B cell (primary cell): Measurements from ENCODE around the gene TSC22D2. TPM values are rescaled to one million over a fixed set of nuclear protein-coding genes. Genes with fewer than 3 reads are reported as not detected.

Source experiments
- ATAC-seq: fragments of 200-7000 bp; cut with Tn5 transposase; one replicate; pipeline ENCODE4 v1.10.0; 2021; ENCODE audit warnings: low read depth, mild to moderate bottlenecking, moderate number of reproducible peaks, moderate library complexity
- CTCF ChIA-PET: fragments of 350-600 bp; sonication (Branson Sonifier 250); formaldehyde crosslinking; loops from one replicate; lab custom pipeline; 2021; ENCODE audit warnings: antibody characterized with exemption, inconsistent platforms; lab: Charles Lee
- POLR2A ChIA-PET: fragments of 350-600 bp; sonication (Branson Sonifier 250); formaldehyde crosslinking; loops from one replicate; lab custom pipeline; 2021; ENCODE audit warnings: antibody characterized with exemption; lab: Charles Lee
- DNase-seq: peaks from one replicate; pipeline ENCODE4 v3.0.0; 2013
- H2AFZ ChIP-seq: 2 replicates; pipeline ENCODE4 v1.6.1; 2012; ENCODE audit warnings: mild to moderate bottlenecking, low read depth, low read length; ENCODE audit not compliant: insufficient read depth, poor library complexity, severe bottlenecking
- H3K27ac ChIP-seq, 2 donors: 1 replicate in 1 of 2; 2 replicates in 1 of 2; pipeline ENCODE4 v1.5.1; 2012 to 2013; ENCODE audit warnings: low read length in 2 of 2, mild to moderate bottlenecking in 2 of 2, moderate library complexity in 1 of 2
- H3K27me3 ChIP-seq, 4 experiments: fragments of 200-600 bp in 1 of 4; sonication (generic) in 1 of 4; replicated peaks in 1 of 4; 1 replicate in 2 of 4; 2 replicates in 2 of 4; pipeline versions ENCODE4 v1.6.1 to v1.7.0; 2013 to 2016; ENCODE audit warnings: low read length in 3 of 4, mild to moderate bottlenecking in 2 of 4, mixed read lengths in 1 of 4, moderate library complexity in 1 of 4; ENCODE audit not compliant: insufficient read depth in 4 of 4, control insufficient read depth in 3 of 4; ENCODE audit errors: control extremely low read depth in 1 of 4
- H3K36me3 ChIP-seq, 2 experiments: replicated peaks in 1 of 2; 1 replicate in 1 of 2; 2 replicates in 1 of 2; pipeline versions ENCODE4 v1.6.1 to v1.7.1; 2013; ENCODE audit warnings: low read length in 1 of 2; ENCODE audit not compliant: insufficient read depth in 2 of 2, control insufficient read depth in 1 of 2; ENCODE audit errors: control extremely low read depth in 1 of 2, extremely low read depth in 1 of 2
- H3K4me1 ChIP-seq, 2 donors: fragments of 200-600 bp in 1 of 2; sonication (generic) in 1 of 2; 1 replicate in 1 of 2; 2 replicates in 1 of 2; pipeline versions ENCODE4 v1.5.1 to v1.6.1; 2013 to 2017; ENCODE audit warnings: low read length in 2 of 2; ENCODE audit not compliant: control insufficient read depth in 2 of 2, insufficient read depth in 2 of 2
- H3K4me2 ChIP-seq: replicated peaks from 2 replicates; pipeline ENCODE3; 2012; ENCODE audit warnings: mild to moderate bottlenecking, low read depth, low read length; ENCODE audit not compliant: poor library complexity, severe bottlenecking
- H3K4me3 ChIP-seq, 5 experiments: fragments of 200-600 bp in 1 of 5; sonication (generic) in 1 of 5; 1 replicate in 3 of 5; 2 replicates in 2 of 5; pipeline versions ENCODE4 v1.5.1 to v1.7.0; 2011 to 2016; ENCODE audit warnings: low read length in 4 of 5, mild to moderate bottlenecking in 4 of 5, low read depth in 2 of 5, control low read depth in 1 of 5, moderate library complexity in 1 of 5; ENCODE audit not compliant: insufficient read depth in 1 of 5; ENCODE audit errors: control extremely low read depth in 1 of 5, extremely low read depth in 1 of 5
- H3K79me2 ChIP-seq: fragments of 200-600 bp; sonication (generic); one replicate; pipeline ENCODE4 v1.6.0; 2016; ENCODE audit warnings: low read length; ENCODE audit not compliant: control insufficient read depth, insufficient read depth
- H3K9ac ChIP-seq: fragments of 200-600 bp; sonication (generic); 2 replicates; pipeline ENCODE4 v1.6.1; 2017; ENCODE audit warnings: mild to moderate bottlenecking, low read length, moderate library complexity
- H3K9me3 ChIP-seq, 3 donors: one replicate each; pipeline versions ENCODE4 v1.6.1 to v1.7.1; 2013; ENCODE audit warnings: low read length in 2 of 3; ENCODE audit not compliant: control insufficient read depth in 2 of 3, insufficient read depth in 1 of 3; ENCODE audit errors: control extremely low read depth in 1 of 3
- H4K20me1 ChIP-seq: 2 replicates; pipeline ENCODE4 v1.6.0; 2012; ENCODE audit warnings: mild to moderate bottlenecking, low read length; ENCODE audit not compliant: insufficient read depth, control insufficient read depth, poor library complexity, severe bottlenecking
- H3K27ac Mint-ChIP-seq: one replicate; pipeline ENCODE4 v1.8.0; 2021; ENCODE audit warnings: mixed read lengths
- H3K27me3 Mint-ChIP-seq: one replicate; pipeline ENCODE4 v1.8.0; 2021; ENCODE audit warnings: mixed read lengths
- H3K4me1 Mint-ChIP-seq: one replicate; pipeline ENCODE4 v1.8.0; 2021; ENCODE audit warnings: mixed read lengths
- H3K4me3 Mint-ChIP-seq: one replicate; pipeline ENCODE4 v1.8.0; 2021; ENCODE audit warnings: mixed read lengths
- H3K9me3 Mint-ChIP-seq: one replicate; pipeline ENCODE4 v1.8.0; 2022; ENCODE audit warnings: mixed read lengths; ENCODE audit not compliant: insufficient read depth
- CTCF ChIP-seq: fragments of 200-600 bp; IDR thresholded peaks from one replicate; pipeline ENCODE4 v1.8.0; 2022; ENCODE audit warnings: antibody characterized with exemption, mild to moderate bottlenecking
- EZH2 ChIP-seq: IDR thresholded peaks from 2 replicates; pipeline ENCODE4 v1.6.1; 2012; ENCODE audit warnings: borderline replicate concordance, low read depth, mild to moderate bottlenecking, moderate library complexity, low read length; ENCODE audit not compliant: insufficient read depth, poor library complexity, severe bottlenecking
- WGBS: methylation state at CpG from one replicate; pipeline ENCODE4 v1.1.5; 2013; ENCODE audit warnings: missing lambda C conversion rate; ENCODE audit not compliant: insufficient coverage; 5-methylcytosine and 5-hydroxymethylcytosine counted together
- intact Hi-C: fragments of 100-400 bp; cut with micrococcal nuclease; formaldehyde crosslinking; loops from one replicate; pipeline ENCODE4 v1.10.0; 2022
- polyA plus RNA-seq: library from polyadenylated mRNA; depleted of rRNA; stranded (reverse); fragments of >200 nt; gene quantifications from 2 replicates; pipeline ENCODE4 v1.2.3, GENCODE V29; 2012
- total RNA-seq, 2 donors: library from RNA; stranded (reverse); fragments of 120-200 nt in 1 of 2; gene quantifications; 1 replicate in 1 of 2; 2 replicates in 1 of 2; pipeline versions ENCODE4 v1.2.3 to v1.2.4, GENCODE V29; 2013 to 2022

Gene TSC22D2
- total and polyA plus RNA-seq, 2 donors (not counting 1 experiment from before 2014, with no cell fraction given): 17.2 to 45.9 TPM

- Histone ChIP-seq H3K4me3 (no peak overlapping the region), H3K9me3 (no peaks in the 10 kb centered on the region), H3K27ac (no peak overlapping the region), H3K9ac (no peak overlapping the region), H3K4me1 (no peaks in the 10 kb centered on the region), H3K4me2 (no peak overlapping the region), H4K20me1 (peaks cover 38% of the 10 kb centered on the region), H3K27me3 (no peaks in the 10 kb centered on the region), H3K36me3 (peaks cover 5 to 10% of the 10 kb centered on the region in 2 experiments), H3K79me2 (peaks cover 6% of the 10 kb centered on the region), H2AFZ (no peak overlapping the region)
- WGBS: no CpG with 5 or more reads among the region's 2 CpGs
- peaks cover 9% of the 10 kb centered on the region for H3K4me1 Mint-ChIP-seq
- no peaks in the 10 kb centered on the region for H3K9me3 Mint-ChIP-seq
- TF ChIP-seq CTCF (no peak), EZH2 (no peak)
- DNase-seq (no peak), ATAC-seq (no peak)
- H3K27me3 Mint-ChIP-seq: no peaks in the 10 kb centered on the region
- ChIA-PET CTCF (interaction anchor here (0.8 kb wide), 1 partner anchor 41 kb away, joined by 3 read pairs; no protein-coding TSS in a partner anchor), POLR2A (no interaction called here)
- intact Hi-C loops: loop anchor here (5.0 kb wide), 1 partner anchor 42 kb away; no protein-coding TSS in a partner anchor
- no peak overlapping the region for H3K4me3 Mint-ChIP-seq
- no peak overlapping the region for H3K27ac Mint-ChIP-seq
Observed at GRCh38 chr3:150454085-150454484, 46.0 kb downstream of the TSC22D2 start.

- Histone ChIP-seq H3K4me3 (no peak overlapping the region), H3K36me3 (peaks cover 5 to 10% of the 10 kb centered on the region in 2 experiments), H4K20me1 (peaks cover 34% of the 10 kb centered on the region), H2AFZ (no peak overlapping the region), H3K27ac (no peak overlapping the region), H3K9me3 (no peaks in the 10 kb centered on the region), H3K4me1 (no peaks in the 10 kb centered on the region), H3K27me3 (no peaks in the 10 kb centered on the region), H3K4me2 (no peak overlapping the region), H3K79me2 (peaks cover 3% of the 10 kb centered on the region), H3K9ac (no peak overlapping the region)
- no peaks in the 10 kb centered on the region for H3K27me3 Mint-ChIP-seq
- no peak overlapping the region for H3K27ac Mint-ChIP-seq
- ChIA-PET CTCF (interaction anchor here (0.8 kb wide), 1 partner anchor 40 kb away, joined by 3 read pairs; no protein-coding TSS in a partner anchor), POLR2A (no interaction called here)
- peaks cover 7% of the 10 kb centered on the region for H3K4me1 Mint-ChIP-seq
- DNase-seq: no peak
- no peaks in the 10 kb centered on the region for H3K9me3 Mint-ChIP-seq
- no peak overlapping the region for H3K4me3 Mint-ChIP-seq
- no peak for TF ChIP-seq CTCF
- no peak for TF ChIP-seq EZH2
- intact Hi-C loops: loop anchor here (5.0 kb wide), 1 partner anchor 42 kb away; no protein-coding TSS in a partner anchor
- ATAC-seq: no peak
- WGBS: no CpG with 5 or more reads among the region's 1 CpG
Observed at GRCh38 chr3:150454622-150455021, 46.5 kb downstream of the TSC22D2 start.
